ENCODE results near the gene BNC2.

- TF ChIP-seq, protein P1, sequence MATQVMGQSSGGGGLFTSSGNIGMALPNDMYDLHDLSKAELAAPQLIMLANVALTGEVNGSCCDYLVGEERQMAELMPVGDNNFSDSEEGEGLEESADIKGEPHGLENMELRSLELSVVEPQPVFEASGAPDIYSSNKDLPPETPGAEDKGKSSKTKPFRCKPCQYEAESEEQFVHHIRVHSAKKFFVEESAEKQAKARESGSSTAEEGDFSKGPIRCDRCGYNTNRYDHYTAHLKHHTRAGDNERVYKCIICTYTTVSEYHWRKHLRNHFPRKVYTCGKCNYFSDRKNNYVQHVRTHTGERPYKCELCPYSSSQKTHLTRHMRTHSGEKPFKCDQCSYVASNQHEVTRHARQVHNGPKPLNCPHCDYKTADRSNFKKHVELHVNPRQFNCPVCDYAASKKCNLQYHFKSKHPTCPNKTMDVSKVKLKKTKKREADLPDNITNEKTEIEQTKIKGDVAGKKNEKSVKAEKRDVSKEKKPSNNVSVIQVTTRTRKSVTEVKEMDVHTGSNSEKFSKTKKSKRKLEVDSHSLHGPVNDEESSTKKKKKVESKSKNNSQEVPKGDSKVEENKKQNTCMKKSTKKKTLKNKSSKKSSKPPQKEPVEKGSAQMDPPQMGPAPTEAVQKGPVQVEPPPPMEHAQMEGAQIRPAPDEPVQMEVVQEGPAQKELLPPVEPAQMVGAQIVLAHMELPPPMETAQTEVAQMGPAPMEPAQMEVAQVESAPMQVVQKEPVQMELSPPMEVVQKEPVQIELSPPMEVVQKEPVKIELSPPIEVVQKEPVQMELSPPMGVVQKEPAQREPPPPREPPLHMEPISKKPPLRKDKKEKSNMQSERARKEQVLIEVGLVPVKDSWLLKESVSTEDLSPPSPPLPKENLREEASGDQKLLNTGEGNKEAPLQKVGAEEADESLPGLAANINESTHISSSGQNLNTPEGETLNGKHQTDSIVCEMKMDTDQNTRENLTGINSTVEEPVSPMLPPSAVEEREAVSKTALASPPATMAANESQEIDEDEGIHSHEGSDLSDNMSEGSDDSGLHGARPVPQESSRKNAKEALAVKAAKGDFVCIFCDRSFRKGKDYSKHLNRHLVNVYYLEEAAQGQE (IDR thresholded peaks at IDR 0.05; ENCODE audit: insufficient replicate concordance, low read depth) = no peak
- TF ChIP-seq SPI1 (IDR thresholded peaks at IDR 0.05; ENCODE audit: borderline replicate concordance, low read depth) = no peak
Observed at GRCh38 chr9:16572005-16572734, 298.3 kb downstream of the BNC2 start.
